Type B pancreatic cell (in vitro differentiated cells): ENCODE results near the gene MUC4. TPM values are rescaled to one million over a fixed set of nuclear protein-coding genes. Genes with fewer than 3 reads are reported as not detected.

Experiments used
- DNase-seq: peaks from one replicate; pipeline ENCODE4 v3.0.0; 2021; ENCODE audit warnings: mixed read lengths; ENCODE audit not compliant: unreplicated experiment; ENCODE audit errors: extremely low spot score
- H3K27ac Mint-ChIP-seq: 2 replicates; pipeline ENCODE4 v1.8.0; 2021; ENCODE audit warnings: mild to moderate bottlenecking, mixed read lengths
- H3K27me3 Mint-ChIP-seq: 2 replicates; pipeline ENCODE4 v1.8.0; 2021; ENCODE audit warnings: mixed read lengths
- H3K36me3 Mint-ChIP-seq: 2 replicates; pipeline ENCODE4 v1.8.0; 2021; ENCODE audit warnings: mixed read lengths
- H3K4me1 Mint-ChIP-seq: one replicate; pipeline ENCODE4 v1.8.0; 2021; ENCODE audit warnings: mixed read lengths; ENCODE audit not compliant: unreplicated experiment
- H3K4me3 Mint-ChIP-seq: 2 replicates; pipeline ENCODE4 v1.8.0; 2021; ENCODE audit warnings: mild to moderate bottlenecking, mixed read lengths
- H3K9me3 Mint-ChIP-seq: 2 replicates; pipeline ENCODE4 v1.8.0; 2021; ENCODE audit warnings: mixed read lengths
- CTCF ChIP-seq: fragments of 200-600 bp; sonication (generic); conservative IDR thresholded peaks from 2 replicates; pipeline ENCODE4 v1.5.0; 2021; ENCODE audit warnings: antibody characterized with exemption, mild to moderate bottlenecking
- total RNA-seq: library from RNA; stranded (reverse); gene quantifications from 2 replicates; pipeline ENCODE4 v1.2.1, GENCODE V29; 2021; ENCODE audit warnings: low replicate concordance

Gene MUC4
- total RNA-seq, 1 donor from 2014 or later: 2.4 TPM

- peak overlapping the region; percentile 41 for H3K4me3 Mint-ChIP-seq
- no peak for TF ChIP-seq CTCF
- H3K27me3 Mint-ChIP-seq: peaks cover 13% of the 10 kb centered on the region
- no peaks in the 10 kb centered on the region for H3K9me3 Mint-ChIP-seq
- no peak overlapping the region for H3K27ac Mint-ChIP-seq
- DNase-seq: no peak
- no peaks in the 10 kb centered on the region for H3K36me3 Mint-ChIP-seq
- H3K4me1 Mint-ChIP-seq: no peaks in the 10 kb centered on the region
Measured at GRCh38 chr3:195839260-195840010, 27.7 kb upstream of the MUC4 start.

DNA sequence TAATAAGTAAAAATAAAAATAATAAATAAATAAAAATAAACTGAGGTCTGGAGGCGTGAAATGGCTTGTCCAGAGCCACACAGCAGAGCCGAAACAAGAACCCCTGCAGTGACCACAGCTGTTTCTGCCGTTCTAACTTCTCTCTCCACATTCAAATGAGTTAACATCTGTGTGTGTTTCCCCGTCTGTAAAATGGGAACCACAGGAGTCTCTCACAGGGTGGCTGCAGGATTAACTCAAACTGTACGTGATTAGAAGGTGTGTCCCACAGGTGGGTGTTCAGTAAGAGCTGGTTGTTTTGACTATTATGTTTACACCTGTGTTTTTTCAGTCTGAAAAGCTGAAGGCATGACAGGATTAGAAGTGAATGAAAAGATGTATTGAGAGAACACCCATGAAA, 27.0 kb upstream of the MUC4 start:
- Mint-ChIP-seq H3K27ac (no peak overlapping the region), H3K9me3 (no peaks in the 10 kb centered on the region), H3K4me3 (no peak overlapping the region), H3K4me1 (no peaks in the 10 kb centered on the region), H3K36me3 (no peaks in the 10 kb centered on the region), H3K27me3 (peaks cover 13% of the 10 kb centered on the region)
- no peak for TF ChIP-seq CTCF
- no peak for DNase-seq

GRCh38 chr3:195836476-195837135, 24.9 kb upstream of the MUC4 start:
- Mint-ChIP-seq H3K36me3 (no peaks in the 10 kb centered on the region), H3K9me3 (no peaks in the 10 kb centered on the region), H3K4me3 (no peak overlapping the region), H3K27ac (no peak overlapping the region), H3K27me3 (peaks cover 13% of the 10 kb centered on the region), H3K4me1 (no peaks in the 10 kb centered on the region)
- no peak for TF ChIP-seq CTCF
- no peak for DNase-seq

DNA sequence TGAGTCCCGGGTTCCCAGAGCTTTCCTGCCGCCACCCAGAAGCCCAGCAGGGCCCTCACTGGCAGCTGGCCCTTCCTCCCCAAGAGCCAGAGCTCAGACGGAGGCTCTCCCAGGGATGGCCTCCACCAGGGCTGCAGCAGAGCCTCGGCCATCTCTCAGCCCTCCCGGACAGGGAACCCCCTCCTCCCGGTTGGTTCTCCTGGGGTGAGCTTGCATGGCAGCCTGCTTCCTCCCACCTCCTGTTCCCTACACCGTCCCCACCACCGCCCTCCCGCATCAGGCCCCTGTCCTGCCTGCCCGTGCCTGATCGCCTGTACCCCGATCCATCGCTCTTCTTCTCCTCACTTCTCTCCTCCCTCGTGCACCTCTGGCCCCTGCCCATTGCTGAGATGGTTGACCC, 24.1 kb upstream of the MUC4 start:
- Mint-ChIP-seq H3K27me3 (peaks cover 16% of the 10 kb centered on the region), H3K27ac (no peak overlapping the region)

More for the DNA sequence above, 24.1 kb upstream of the MUC4 start:
- Mint-ChIP-seq H3K9me3 (no peaks in the 10 kb centered on the region), H3K36me3 (no peaks in the 10 kb centered on the region), H3K4me3 (no peak overlapping the region), H3K4me1 (no peaks in the 10 kb centered on the region)
- DNase-seq: no peak
- TF ChIP-seq CTCF: no peak
